Aorta (tissue), 5 donors: ENCODE results near the gene NTF4. TPM values are rescaled to one million over a fixed set of nuclear protein-coding genes. Genes with fewer than 3 reads are reported as not detected.
"Not testable (repeated sequence)": the region's sequence is repeated elsewhere in the genome, so short reads cannot be mapped to it uniquely, and the experiment has no call there.

Source experiments
- ATAC-seq: fragments of 200-7000 bp; cut with Tn5 transposase; one replicate; pipeline ENCODE4 v1.9.1; 2022; ENCODE audit warnings: moderate library complexity; ENCODE audit not compliant: low FRiP score
- DNase-seq, 2 donors: peaks; one replicate each; pipeline ENCODE4 v3.0.0-alpha.2; 2020
- H3K27ac ChIP-seq, 2 donors: one replicate each; pipeline ENCODE4 v1.5.1; 2013; ENCODE audit warnings: low read length in 2 of 2, mild to moderate bottlenecking in 2 of 2, moderate library complexity in 2 of 2, control low read depth in 1 of 2, inconsistent platforms in 1 of 2, low read depth in 1 of 2
- H3K27me3 ChIP-seq, 2 donors: one replicate each; pipeline ENCODE4 v1.6.1; 2013; ENCODE audit warnings: control low read depth in 1 of 2, low read length in 1 of 2, mild to moderate bottlenecking in 1 of 2, moderate library complexity in 1 of 2; ENCODE audit not compliant: insufficient read depth in 2 of 2, control insufficient read depth in 1 of 2
- H3K36me3 ChIP-seq, 2 donors: one replicate each; pipeline ENCODE4 v1.6.1; 2013; ENCODE audit warnings: control low read depth in 1 of 2, low read length in 1 of 2, mild to moderate bottlenecking in 1 of 2; ENCODE audit not compliant: insufficient read depth in 2 of 2, control insufficient read depth in 1 of 2
- H3K4me1 ChIP-seq, 2 donors: one replicate each; pipeline ENCODE4 v1.6.1; 2013; ENCODE audit warnings: low read length in 2 of 2, control low read depth in 1 of 2, mild to moderate bottlenecking in 1 of 2, moderate library complexity in 1 of 2; ENCODE audit not compliant: insufficient read depth in 2 of 2, control insufficient read depth in 1 of 2
- H3K4me3 ChIP-seq, 2 donors: one replicate each; pipeline ENCODE4 v1.5.1; 2013; ENCODE audit warnings: low read length in 2 of 2, control low read depth in 1 of 2, mild to moderate bottlenecking in 1 of 2
- H3K9me3 ChIP-seq: one replicate; pipeline ENCODE4 v1.6.1; 2013; ENCODE audit warnings: mild to moderate bottlenecking, low read length; ENCODE audit not compliant: control insufficient read depth
- WGBS, 2 donors: extraction: QIAGEN DNeasy Blood & Tissue Kit; methylation state at CpG; one replicate each; pipeline ENCODE4 v1.1.7; 2013; 5-methylcytosine and 5-hydroxymethylcytosine counted together
- intact Hi-C, 2 donors: fragments of 100-400 bp; cut with DNase I; formaldehyde crosslinking; loops; one replicate each; pipeline versions ENCODE4 v1.14.2 to v1.15.0; 2022
- polyA plus RNA-seq, 2 donors: library from polyadenylated mRNA; stranded (reverse); fragments of 200-250 nt; gene quantifications; one replicate each; pipeline ENCODE4 v1.2.3, GENCODE V29; 2013
- total RNA-seq, 2 donors: library from RNA; stranded (reverse); fragmentation: NEBNext Ultra II Directional; extraction: Animal tissue kit (Norgen Biotek cat#: 25700); gene quantifications; one replicate each; pipeline ENCODE4 v1.2.1, GENCODE V29; 2021
- donor health status: healthy with polysubstance abuse.
- donor health status: Bipolar disorder and iron deficiency.
- donor health status: DM: no; HTN: no; CAD: no.
- donor health status: DM: no; HTN: no; CAD: no.
- donor health status: DM: yes; HTN: yes; CAD: no.

NTF4 gene
- total and polyA plus RNA-seq, 4 donors, result not detected

GRCh38 chr19:49024233-49024632, 40.4 kb downstream of the NTF4 start, which contains the start of gene CGB3:
Gene CGB3, minus strand, starts transcription at chr19:49024333. Its CDS starts 362 bp downstream, at chr19:49023971.
- intact Hi-C loops, H3K4me1 ChIP-seq, H3K27me3 ChIP-seq, DNase-seq, H3K9me3 ChIP-seq, H3K27ac ChIP-seq, ATAC-seq, H3K4me3 ChIP-seq, H3K36me3 ChIP-seq: not testable (repeated sequence)
- WGBS, 2 donors, result 57 to 71% methylated on average over 10 to 13 of the region's 15 CpGs

GRCh38 chr19:49022116-49022515, 42.5 kb downstream of the NTF4 start:
- ATAC-seq, result no peak

GRCh38 chr19:49020931-49021895, 43.4 kb downstream of the NTF4 start:
- DNase-seq (no peak), ATAC-seq (no peak)
- H3K36me3 ChIP-seq, result no peaks in the 10 kb centered on the region
- intact Hi-C loops, result no loop called here
- WGBS, 2 donors, result 50 to 51% methylated on average over 16 of the region's 16 CpGs
- no peaks in the 10 kb centered on the region for H3K9me3 ChIP-seq
- H3K27ac ChIP-seq, result no peak overlapping the region
- no peaks in the 10 kb centered on the region for H3K27me3 ChIP-seq
- H3K4me1 ChIP-seq, result no peaks in the 10 kb centered on the region
- no peak overlapping the region for H3K4me3 ChIP-seq

More at GRCh38 chr19:49022116-49022515, 42.5 kb downstream of the NTF4 start:
- Histone ChIP-seq H3K27ac (no peak overlapping the region), H3K9me3 (no peaks in the 10 kb centered on the region), H3K27me3 (no peaks in the 10 kb centered on the region), H3K36me3 (no peaks in the 10 kb centered on the region), H3K4me1 (no peaks in the 10 kb centered on the region), H3K4me3 (no peak overlapping the region)
- intact Hi-C loops, result no loop called here
- DNase-seq, result no peak
- WGBS, 2 donors, result 89 to 94% methylated on average over 9 of the region's 9 CpGs

GRCh38 chr19:49020342-49020741, 44.3 kb downstream of the NTF4 start:
- H3K9me3 ChIP-seq, result no peaks in the 10 kb centered on the region
- intact Hi-C loops, result no loop called here
- no peak overlapping the region for H3K4me3 ChIP-seq
- H3K4me1 ChIP-seq, result no peaks in the 10 kb centered on the region
- no peaks in the 10 kb centered on the region for H3K36me3 ChIP-seq
- DNase-seq, result no peak
- no peak for ATAC-seq
- 66 to 67% methylated on average over 11 of the region's 11 CpGs for WGBS, 2 donors
- H3K27me3 ChIP-seq, result no peaks in the 10 kb centered on the region
- no peak overlapping the region for H3K27ac ChIP-seq

GRCh38 chr19:49019242-49019932, 45.2 kb downstream of the NTF4 start:
- no peaks in the 10 kb centered on the region for H3K9me3 ChIP-seq
- no peak overlapping the region for H3K27ac ChIP-seq
- H3K4me3 ChIP-seq, result no peak overlapping the region
- no peaks in the 10 kb centered on the region for H3K4me1 ChIP-seq
- ATAC-seq, result peak; percentile 64
- intact Hi-C loops, result no loop called here
- no peaks in the 10 kb centered on the region for H3K27me3 ChIP-seq
- H3K36me3 ChIP-seq, result no peaks in the 10 kb centered on the region
- DNase-seq, result peak; percentile 76 to 89
- 14 to 21% methylated on average over 17 to 41 of the region's 41 CpGs for WGBS, 2 donors

- ATAC-seq (peak; percentile 8), DNase-seq (peak in 1 of 2 donors; percentile 81)
- H3K36me3 ChIP-seq, intact Hi-C loops, H3K4me1 ChIP-seq, H3K9me3 ChIP-seq, H3K27ac ChIP-seq, H3K27me3 ChIP-seq: not testable (repeated sequence)
- peak overlapping the region in 1 of 2 donors; percentile 5 for H3K4me3 ChIP-seq
- 3 to 4% methylated on average over 41 to 50 of the region's 50 CpGs for WGBS, 2 donors
Observed at GRCh38 chr19:49018388-49019241, 46.0 kb downstream of the NTF4 start.

GRCh38 chr19:49017666-49018351, 46.8 kb downstream of the NTF4 start:
- ATAC-seq (peak; percentile 37), DNase-seq (peak; percentile 67 to 86)
- 1% methylated on average over 62 of the region's 62 CpGs for WGBS, 2 donors
- no peaks in the 10 kb centered on the region for H3K9me3 ChIP-seq
- intact Hi-C loops, result no loop called here
- H3K36me3 ChIP-seq, result no peaks in the 10 kb centered on the region
- H3K27me3 ChIP-seq, result no peaks in the 10 kb centered on the region
- peak overlapping the region; percentile 5 to 28 for H3K4me3 ChIP-seq
- no peak overlapping the region for H3K27ac ChIP-seq
- no peaks in the 10 kb centered on the region for H3K4me1 ChIP-seq
